H9 (cell line): ENCODE measurements around the gene TMCO2. TPM values are rescaled to one million over a fixed set of nuclear protein-coding genes. Genes with fewer than 3 reads are reported as not detected.

ENCODE experiments used
- DNase-seq: peaks from one replicate; pipeline ENCODE4 v3.0.0-alpha.2; 2017
- H2AFZ ChIP-seq: one replicate; pipeline ENCODE4 v1.6.1; 2013; ENCODE audit warnings: mild to moderate bottlenecking, low read length, control low read depth, moderate library complexity
- H2AK5ac ChIP-seq: 2 replicates; pipeline ENCODE4 v1.6.1; 2013; ENCODE audit warnings: low read length, control low read depth, mixed read lengths; ENCODE audit not compliant: insufficient read length
- H2BK120ac ChIP-seq: one replicate; pipeline ENCODE4 v1.6.1; 2013; ENCODE audit warnings: low read depth, mild to moderate bottlenecking, low read length, control low read depth, inconsistent platforms; ENCODE audit not compliant: poor library complexity, severe bottlenecking
- H2BK12ac ChIP-seq: 2 replicates; pipeline ENCODE4 v1.6.1; 2013; ENCODE audit warnings: low read length, control low read depth, mixed read lengths, low read depth; ENCODE audit not compliant: insufficient read length
- H2BK15ac ChIP-seq: 2 replicates; pipeline ENCODE4 v1.6.1; 2013; ENCODE audit warnings: low read depth, low read length, control low read depth
- H2BK20ac ChIP-seq: one replicate; pipeline ENCODE4 v1.6.1; 2013; ENCODE audit warnings: low read depth, mild to moderate bottlenecking, low read length, control low read depth, inconsistent platforms; ENCODE audit not compliant: poor library complexity, severe bottlenecking
- H2BK5ac ChIP-seq: 2 replicates; pipeline ENCODE4 v1.6.1; 2013; ENCODE audit warnings: low read length, control low read depth, mixed read lengths; ENCODE audit not compliant: insufficient read length
- H3K14ac ChIP-seq: 2 replicates; pipeline ENCODE4 v1.6.1; 2013; ENCODE audit warnings: low read length, control low read depth; ENCODE audit not compliant: insufficient read depth
- H3K18ac ChIP-seq: 2 replicates; pipeline ENCODE4 v1.6.1; 2013; ENCODE audit warnings: low read depth, mild to moderate bottlenecking, mixed read lengths, low read length, control low read depth; ENCODE audit not compliant: insufficient read length
- H3K23ac ChIP-seq: 2 replicates; pipeline ENCODE4 v1.6.1; 2013; ENCODE audit warnings: low read length, control low read depth, mixed read lengths, low read depth; ENCODE audit not compliant: insufficient read length
- H3K23me2 ChIP-seq: 2 replicates; pipeline ENCODE4 v1.6.1; 2013; ENCODE audit warnings: low read depth, mild to moderate bottlenecking, mixed read lengths, low read length, control low read depth; ENCODE audit not compliant: insufficient read length, poor library complexity, severe bottlenecking
- H3K27ac ChIP-seq: 2 replicates; pipeline ENCODE4 v1.5.1; 2013; ENCODE audit warnings: low read length, control low read depth, mixed read lengths, low read depth; ENCODE audit not compliant: insufficient read length
- H3K27me3 ChIP-seq: 2 replicates; pipeline ENCODE4 v1.6.1; 2013; ENCODE audit warnings: low read length, control low read depth, inconsistent platforms; ENCODE audit not compliant: insufficient read depth
- H3K4ac ChIP-seq: 2 replicates; pipeline ENCODE4 v1.6.1; 2013; ENCODE audit warnings: low read depth, mild to moderate bottlenecking, control low read depth, inconsistent platforms, low read length, moderate library complexity
- H3K4me1 ChIP-seq: 2 replicates; pipeline ENCODE4 v1.6.1; 2013; ENCODE audit warnings: low read length, control low read depth, inconsistent platforms; ENCODE audit not compliant: insufficient read depth
- H3K4me2 ChIP-seq: 2 replicates; pipeline ENCODE4 v1.6.1; 2013; ENCODE audit warnings: low read length, control low read depth, mixed read lengths; ENCODE audit not compliant: insufficient read length, insufficient read depth
- H3K56ac ChIP-seq: 2 replicates; pipeline ENCODE4 v1.6.1; 2013; ENCODE audit warnings: low read depth, mild to moderate bottlenecking, mixed read lengths, low read length, control low read depth; ENCODE audit not compliant: insufficient read length
- H3K79me1 ChIP-seq: 2 replicates; pipeline ENCODE4 v1.6.1; 2013; ENCODE audit warnings: low read depth, mild to moderate bottlenecking, moderate library complexity, low read length, control low read depth, inconsistent platforms; ENCODE audit not compliant: insufficient read depth, poor library complexity, severe bottlenecking
- H3K79me2 ChIP-seq: 2 replicates; pipeline ENCODE4 v1.6.1; 2013; ENCODE audit warnings: low read length, control low read depth, inconsistent platforms; ENCODE audit not compliant: insufficient read depth
- H3K9ac ChIP-seq: 2 replicates; pipeline ENCODE4 v1.6.1; 2013; ENCODE audit warnings: low read length, control low read depth, mixed read lengths; ENCODE audit not compliant: insufficient read length; ENCODE audit errors: extremely low read depth
- H3K9me3 ChIP-seq: one replicate; pipeline ENCODE4 v1.6.1; 2013; ENCODE audit warnings: low read depth, low read length, inconsistent platforms; ENCODE audit not compliant: control insufficient read depth
- H3T11ph ChIP-seq: one replicate; pipeline ENCODE4 v1.6.1; 2013; ENCODE audit warnings: mild to moderate bottlenecking, low read length, control low read depth, inconsistent platforms
- H4K20me1 ChIP-seq: one replicate; pipeline ENCODE4 v1.6.1; 2013; ENCODE audit not compliant: control insufficient read depth, insufficient read length, insufficient read depth
- H4K5ac ChIP-seq: 2 replicates; pipeline ENCODE4 v1.6.1; 2013; ENCODE audit warnings: low read depth, mild to moderate bottlenecking, mixed read lengths, low read length, control low read depth; ENCODE audit not compliant: insufficient read length
- H4K8ac ChIP-seq: replicated peaks from 2 replicates; pipeline ENCODE4 v1.6.1; 2013; ENCODE audit warnings: low read length, control low read depth, mixed read lengths, low read depth; ENCODE audit not compliant: insufficient read length
- H4K91ac ChIP-seq: 2 replicates; pipeline ENCODE4 v1.6.1; 2013; ENCODE audit warnings: low read depth, mild to moderate bottlenecking, moderate library complexity, mixed read lengths, low read length, control low read depth; ENCODE audit not compliant: insufficient read length
- H3K27ac Mint-ChIP-seq, 3 experiments: 2 replicates in 2 of 3; 3 replicates in 1 of 3; pipeline ENCODE4 v1.8.0; 2020 to 2021; ENCODE audit warnings: mixed read lengths in 3 of 3, mild to moderate bottlenecking in 1 of 3, moderate library complexity in 1 of 3
- H3K27me3 Mint-ChIP-seq: 2 replicates; pipeline ENCODE4 v1.8.0; 2021; ENCODE audit warnings: low read depth, mild to moderate bottlenecking, moderate library complexity, mixed read lengths
- H3K36me3 Mint-ChIP-seq, 3 experiments: 2 replicates in 2 of 3; 3 replicates in 1 of 3; pipeline ENCODE4 v1.8.0; 2020 to 2021; ENCODE audit warnings: low read depth in 3 of 3, mixed read lengths in 3 of 3; ENCODE audit not compliant: insufficient read depth in 1 of 3
- H3K4me1 Mint-ChIP-seq, 2 experiments: 2 replicates each; pipeline ENCODE4 v1.8.0; 2020; ENCODE audit warnings: mixed read lengths in 2 of 2
- H3K4me3 Mint-ChIP-seq, 2 experiments: 2 replicates in 1 of 2; 3 replicates in 1 of 2; pipeline ENCODE4 v1.8.0; 2020 to 2021; ENCODE audit warnings: mild to moderate bottlenecking in 2 of 2, mixed read lengths in 2 of 2, moderate library complexity in 1 of 2
- H3K9me3 Mint-ChIP-seq, 2 experiments: 2 replicates in 1 of 2; 3 replicates in 1 of 2; pipeline ENCODE4 v1.8.0; 2020; ENCODE audit warnings: mild to moderate bottlenecking in 2 of 2, mixed read lengths in 2 of 2, moderate library complexity in 1 of 2
- whole genome bisulfite sequencing: extraction: QIAGEN DNeasy Blood & Tissue Kit; methylation state at CpG from one replicate; pipeline ENCODE4 v1.1.7; 2013; ENCODE audit warnings: missing lambda C conversion rate, low lambda C conversion rate, mixed read lengths; ENCODE audit not compliant: insufficient read length; ENCODE audit errors: extremely low coverage; 5-methylcytosine and 5-hydroxymethylcytosine counted together
- total RNA-seq: library from RNA; stranded (reverse); gene quantifications from 2 replicates; pipeline ENCODE4 v1.2.1, GENCODE V29; 2021
- TF ChIP-seq, protein P1 (sequence below): fragments of 200-600 bp; sonication (generic); conservative IDR thresholded peaks from 3 replicates; pipeline ENCODE4 v1.8.0; 2021; ENCODE audit warnings: antibody characterized with exemption, mild to moderate bottlenecking

The TMCO2 gene
- total RNA-seq, 1 experiment from 2014 or later = not detected

DNA sequence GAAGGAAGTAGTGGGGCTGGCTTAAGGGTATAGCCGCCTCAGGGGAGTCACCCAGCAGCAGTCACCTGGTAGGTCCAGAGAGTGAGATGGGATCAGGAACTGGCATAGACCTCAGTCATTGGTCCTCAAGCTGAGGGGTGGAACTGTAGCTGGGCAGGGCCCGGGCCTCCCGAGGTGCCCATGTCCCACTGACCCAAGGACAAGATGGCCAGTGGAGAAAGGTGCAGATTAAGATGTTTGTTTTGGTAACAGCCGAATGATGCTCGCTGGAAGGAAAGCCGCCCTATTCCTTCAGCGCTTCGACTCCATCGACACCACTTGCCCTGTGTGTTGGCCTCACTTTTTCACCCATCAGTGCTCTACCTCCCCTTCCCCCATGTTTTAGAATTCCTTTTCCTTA is 52.9 kb downstream of the TMCO2 start:
- H3K4me1 Mint-ChIP-seq = no peaks in the 10 kb centered on the region; a peak in 1 of 4 replicates
- Histone ChIP-seq H3K23me2 (no peaks in the 10 kb centered on the region), H3K23ac (no peak overlapping the region), H3K27me3 (no peaks in the 10 kb centered on the region), H3K4me2 (no peak overlapping the region), H2BK12ac (no peak overlapping the region), H3K9ac (no peak overlapping the region), H4K5ac (no peak overlapping the region), H4K20me1 (no peaks in the 10 kb centered on the region), H3K56ac (no peak overlapping the region), H2BK15ac (no peak overlapping the region), H4K91ac (no peak overlapping the region), H2BK120ac (no peak overlapping the region), H2AFZ (no peak overlapping the region), H2BK20ac (no peak overlapping the region), H2BK5ac (no peak overlapping the region), H4K8ac (no peak overlapping the region), H2AK5ac (no peak overlapping the region), H3K27ac (no peak overlapping the region), H3K14ac (no peak overlapping the region; the same call in 1 of the 2 replicates), H3K79me2 (no peaks in the 10 kb centered on the region), H3T11ph (no peak overlapping the region), H3K4me1 (no peaks in the 10 kb centered on the region), H3K18ac (no peak overlapping the region), H3K9me3 (no peaks in the 10 kb centered on the region), H3K79me1 (no peaks in the 10 kb centered on the region), H3K4ac (no peak overlapping the region)
- no peak overlapping the region for H3K4me3 Mint-ChIP-seq
- no CpG with 5 or more reads among the region's 9 CpGs for WGBS
- no peaks in the 10 kb centered on the region; the same call in 1 of the 2 replicates for H3K27me3 Mint-ChIP-seq
- no peak overlapping the region for H3K27ac Mint-ChIP-seq
- TF ChIP-seq, protein P1, sequence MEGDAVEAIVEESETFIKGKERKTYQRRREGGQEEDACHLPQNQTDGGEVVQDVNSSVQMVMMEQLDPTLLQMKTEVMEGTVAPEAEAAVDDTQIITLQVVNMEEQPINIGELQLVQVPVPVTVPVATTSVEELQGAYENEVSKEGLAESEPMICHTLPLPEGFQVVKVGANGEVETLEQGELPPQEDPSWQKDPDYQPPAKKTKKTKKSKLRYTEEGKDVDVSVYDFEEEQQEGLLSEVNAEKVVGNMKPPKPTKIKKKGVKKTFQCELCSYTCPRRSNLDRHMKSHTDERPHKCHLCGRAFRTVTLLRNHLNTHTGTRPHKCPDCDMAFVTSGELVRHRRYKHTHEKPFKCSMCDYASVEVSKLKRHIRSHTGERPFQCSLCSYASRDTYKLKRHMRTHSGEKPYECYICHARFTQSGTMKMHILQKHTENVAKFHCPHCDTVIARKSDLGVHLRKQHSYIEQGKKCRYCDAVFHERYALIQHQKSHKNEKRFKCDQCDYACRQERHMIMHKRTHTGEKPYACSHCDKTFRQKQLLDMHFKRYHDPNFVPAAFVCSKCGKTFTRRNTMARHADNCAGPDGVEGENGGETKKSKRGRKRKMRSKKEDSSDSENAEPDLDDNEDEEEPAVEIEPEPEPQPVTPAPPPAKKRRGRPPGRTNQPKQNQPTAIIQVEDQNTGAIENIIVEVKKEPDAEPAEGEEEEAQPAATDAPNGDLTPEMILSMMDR = no peak
- H3K9me3 Mint-ChIP-seq = no peaks in the 10 kb centered on the region
- no peak for DNase-seq
- H3K36me3 Mint-ChIP-seq = 0 out of 7 replicates have a peak, but pooled peaks cover 0 to 3% (median 0%) of the 10 kb centered on the region in 3 experiments
